ENCODE results near the gene BTBD9.

DNA sequence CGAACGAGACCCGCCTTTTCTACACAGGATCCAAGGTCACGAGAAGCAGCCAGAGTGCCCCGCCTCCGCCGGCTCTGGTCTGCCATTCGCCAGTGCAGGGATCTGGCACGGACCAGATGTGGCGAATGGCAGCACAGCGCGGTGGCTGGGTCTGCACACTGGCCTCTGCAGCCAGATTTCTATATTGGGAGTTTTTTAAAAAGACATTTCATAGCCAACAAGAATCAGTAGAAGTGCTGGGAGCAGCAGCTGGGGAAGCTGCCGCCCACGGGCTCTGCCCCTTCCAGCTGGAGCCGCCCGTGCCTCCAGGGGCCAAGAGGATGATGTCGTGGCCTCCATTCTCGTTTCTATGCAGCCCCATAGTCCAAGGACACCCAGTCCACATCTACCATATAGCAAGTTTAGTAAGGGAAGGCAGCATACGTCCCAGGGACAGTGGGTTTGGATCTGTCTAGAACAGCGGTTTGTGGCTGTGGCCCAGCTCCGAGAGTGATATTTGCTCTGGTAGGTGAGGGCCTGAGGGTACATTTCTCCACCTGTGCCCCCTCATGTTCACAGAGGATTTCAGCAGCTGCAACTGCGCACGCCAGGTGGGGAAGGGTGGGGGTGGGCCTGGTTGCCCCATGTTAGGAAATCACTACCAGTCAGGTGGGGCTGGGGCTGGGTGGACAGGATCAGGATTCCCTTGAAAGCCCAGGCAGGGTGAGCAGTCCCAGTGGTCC is 486.5 kb downstream of the BTBD9 start:
- no peak for TF ChIP-seq POLR2A (IDR thresholded peaks at IDR 0.05)
- TF ChIP-seq, protein P1, sequence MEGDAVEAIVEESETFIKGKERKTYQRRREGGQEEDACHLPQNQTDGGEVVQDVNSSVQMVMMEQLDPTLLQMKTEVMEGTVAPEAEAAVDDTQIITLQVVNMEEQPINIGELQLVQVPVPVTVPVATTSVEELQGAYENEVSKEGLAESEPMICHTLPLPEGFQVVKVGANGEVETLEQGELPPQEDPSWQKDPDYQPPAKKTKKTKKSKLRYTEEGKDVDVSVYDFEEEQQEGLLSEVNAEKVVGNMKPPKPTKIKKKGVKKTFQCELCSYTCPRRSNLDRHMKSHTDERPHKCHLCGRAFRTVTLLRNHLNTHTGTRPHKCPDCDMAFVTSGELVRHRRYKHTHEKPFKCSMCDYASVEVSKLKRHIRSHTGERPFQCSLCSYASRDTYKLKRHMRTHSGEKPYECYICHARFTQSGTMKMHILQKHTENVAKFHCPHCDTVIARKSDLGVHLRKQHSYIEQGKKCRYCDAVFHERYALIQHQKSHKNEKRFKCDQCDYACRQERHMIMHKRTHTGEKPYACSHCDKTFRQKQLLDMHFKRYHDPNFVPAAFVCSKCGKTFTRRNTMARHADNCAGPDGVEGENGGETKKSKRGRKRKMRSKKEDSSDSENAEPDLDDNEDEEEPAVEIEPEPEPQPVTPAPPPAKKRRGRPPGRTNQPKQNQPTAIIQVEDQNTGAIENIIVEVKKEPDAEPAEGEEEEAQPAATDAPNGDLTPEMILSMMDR (IDR thresholded peaks at IDR 0.05) = no peak
- TF ChIP-seq POLR2AphosphoS5 (IDR thresholded peaks at IDR 0.05; ENCODE audit: insufficient read depth in 1 of 2, low read depth in 1 of 2) = no peak

All from vagina (tissue), 2 donors.